ENCODE results near the gene CAPZB.

CAPZB gene

DNA sequence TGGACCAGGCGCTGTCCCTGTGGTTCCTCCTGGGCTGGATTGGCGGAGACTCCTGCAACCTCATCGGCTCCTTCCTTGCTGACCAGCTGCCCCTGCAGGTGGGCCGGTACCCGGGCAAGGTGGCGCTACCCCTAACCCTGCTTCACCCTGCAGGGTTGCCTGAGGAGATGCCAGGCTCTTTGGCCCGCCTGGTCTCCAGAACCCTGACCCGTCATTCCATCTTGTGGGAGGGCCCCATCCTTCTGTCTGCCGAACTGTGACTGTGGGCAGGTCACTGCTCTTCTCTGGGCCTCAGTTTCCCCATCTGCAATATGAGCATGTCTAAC is 160.7 kb downstream of the CAPZB start:
- no peak for DNase-seq

GRCh38 chr1:19323987-19324664 is 161.2 kb downstream of the CAPZB start:
- DNase-seq, result no peak

DNA sequence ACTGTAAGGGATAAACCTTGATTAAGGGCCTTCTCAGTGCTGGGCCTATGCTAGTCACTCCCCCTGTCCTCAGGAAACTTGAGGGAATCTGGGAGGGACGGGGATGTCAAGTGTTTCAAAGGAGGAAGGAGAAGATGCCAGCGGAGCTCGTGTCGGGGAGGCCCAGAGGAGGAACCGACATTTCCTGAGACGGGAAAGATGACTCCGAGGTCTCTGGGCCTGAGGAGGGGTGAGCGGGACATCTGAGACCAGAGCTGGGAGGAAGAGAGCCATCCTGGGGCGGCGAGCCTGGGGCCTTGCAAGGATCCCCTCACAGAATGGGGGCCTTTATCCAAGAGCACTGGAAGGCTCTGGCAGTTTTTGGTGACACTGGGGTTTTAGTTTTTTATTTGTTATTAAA is 162.9 kb downstream of the CAPZB start:
- DNase-seq, result no peak

- DNase-seq, result no peak
Measured at GRCh38 chr1:19321071-19321470, 164.3 kb downstream of the CAPZB start.

GRCh38 chr1:19319196-19319595 is 166.1 kb downstream of the CAPZB start:
- no peak for DNase-seq

DNA sequence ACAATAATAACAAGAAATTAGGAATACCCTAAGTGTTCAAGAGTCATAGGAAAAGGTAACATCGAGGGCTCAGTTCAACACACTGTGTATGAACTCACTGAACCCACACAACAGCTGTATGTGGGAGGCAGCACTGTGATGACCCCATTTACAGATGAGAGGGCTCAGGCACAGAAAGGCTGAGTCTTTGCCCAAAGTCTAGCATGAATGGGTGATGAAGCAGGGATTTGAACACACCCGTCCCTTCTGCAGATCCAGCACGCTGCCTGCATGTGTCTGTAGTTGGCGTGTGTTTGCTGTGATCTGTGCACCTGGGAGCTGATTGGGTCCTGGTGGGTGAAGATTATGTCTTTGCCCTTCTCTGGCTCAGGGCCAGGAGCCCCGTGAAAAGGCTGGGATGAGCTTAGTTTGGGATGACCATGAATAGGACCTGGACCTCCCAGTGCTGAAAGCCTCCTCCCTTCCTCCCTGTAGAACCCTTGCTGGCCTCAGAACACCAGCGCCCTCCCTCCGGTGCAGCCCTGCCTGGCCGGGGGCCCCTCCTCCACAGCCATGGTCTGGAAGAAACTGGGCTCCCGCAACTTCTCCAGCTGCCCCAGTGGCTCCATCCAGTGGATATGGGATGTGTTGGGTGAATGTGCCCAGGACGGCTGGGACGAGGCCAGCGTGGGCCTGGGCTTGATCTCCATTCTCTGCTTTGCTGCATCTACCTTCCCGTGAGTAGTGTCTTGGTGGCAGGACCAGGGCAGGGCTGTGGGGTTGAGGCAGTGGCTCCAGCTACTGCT is 168.0 kb downstream of the CAPZB start:
- no peak for DNase-seq

- DNase-seq, result no peak
Measured at GRCh38 chr1:19315378-19316198, 169.8 kb downstream of the CAPZB start.

- no peak for DNase-seq
Measured at GRCh38 chr1:19313961-19314882, 171.1 kb downstream of the CAPZB start.

GRCh38 chr1:19313636-19313959 is 171.7 kb downstream of the CAPZB start:
- DNase-seq, result no peak

DNA sequence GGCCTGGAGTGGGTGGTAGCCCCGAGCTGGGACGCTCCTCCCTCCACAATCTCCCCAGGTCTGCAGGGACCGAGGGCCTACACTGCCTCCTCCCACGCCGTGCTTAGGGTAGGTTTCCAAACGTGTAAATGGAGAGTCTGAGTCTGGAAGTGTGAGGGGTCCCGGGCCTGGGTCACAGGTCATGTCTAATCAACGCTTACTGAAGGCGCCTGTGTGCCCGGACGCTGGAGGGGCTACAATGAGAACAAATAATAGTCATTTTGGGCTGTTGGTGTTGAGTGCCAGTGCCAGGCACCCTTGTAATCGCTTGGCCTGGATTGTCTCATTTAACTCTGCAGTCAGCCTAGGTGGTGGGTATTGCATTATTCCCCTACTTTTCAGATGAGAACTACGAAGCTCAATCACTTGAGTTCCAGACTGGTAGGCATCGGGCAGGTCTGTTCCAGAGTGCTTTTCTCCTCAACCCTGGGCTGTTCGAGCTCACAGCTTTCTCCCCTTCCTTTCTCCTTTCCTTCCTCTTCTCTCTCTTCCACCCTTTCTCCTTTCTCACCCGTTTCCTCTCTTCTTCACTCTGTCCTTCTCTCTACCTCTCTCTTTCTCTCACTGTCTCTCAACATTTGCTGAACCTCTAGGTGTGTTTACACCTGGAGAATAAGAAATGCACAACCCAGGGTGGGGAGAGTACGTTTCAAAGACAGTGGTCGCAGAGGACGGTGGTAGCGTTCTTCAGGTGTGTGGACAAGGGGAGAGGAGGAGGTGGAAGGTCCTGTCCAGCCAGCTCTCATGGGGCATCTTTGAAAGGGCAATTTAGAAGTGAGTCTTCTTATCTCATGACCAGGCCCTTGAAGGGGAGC is 172.3 kb downstream of the CAPZB start:
- DNase-seq, result no peak

DNA sequence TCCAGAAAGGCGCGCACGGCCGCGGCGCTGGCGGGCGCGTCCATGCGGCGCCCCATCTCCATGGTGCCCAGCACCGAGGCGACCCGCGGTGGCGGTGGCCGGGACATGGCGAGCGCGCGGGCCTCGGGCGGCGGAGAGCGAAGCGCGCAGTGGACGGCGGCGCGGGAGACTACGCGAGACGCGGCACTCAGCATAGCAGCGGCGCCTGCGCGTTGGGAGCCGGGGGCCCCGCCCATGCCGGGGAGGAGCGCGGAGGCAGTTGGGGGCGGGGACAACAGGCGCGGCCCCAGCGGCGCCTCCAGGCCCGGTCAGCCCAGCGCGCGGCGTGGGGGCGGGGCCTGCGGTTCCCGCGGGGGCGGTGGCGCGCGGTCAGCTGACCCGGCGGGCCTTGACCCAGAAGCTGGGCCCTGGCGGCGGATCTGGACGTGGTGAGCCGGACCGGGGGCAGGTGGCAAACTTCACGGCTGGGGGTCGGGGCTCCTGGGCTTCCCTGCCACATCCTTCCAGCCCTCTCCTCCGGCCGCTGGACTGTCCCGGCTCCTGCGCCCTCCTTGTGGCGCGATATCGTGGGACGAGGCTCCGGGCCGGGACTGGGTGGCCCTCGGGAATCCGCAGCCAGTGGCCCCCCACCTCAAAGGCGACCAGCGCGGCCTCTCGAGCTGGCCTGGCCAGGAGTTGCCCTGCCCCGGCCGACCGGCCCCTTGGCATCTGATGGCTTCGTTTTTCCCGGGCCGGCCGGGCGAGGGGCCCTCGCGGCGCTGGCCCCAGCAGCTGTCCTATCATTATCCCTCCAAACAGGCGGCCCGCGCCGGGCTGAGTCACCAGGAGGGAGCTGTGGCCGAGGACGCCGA is 173.2 kb downstream of the CAPZB start, which contains the start of the genes AKR7A2 and SLC66A1:
AKR7A2 (minus strand) TSS at position 214 of the 851 bp plus-strand sequence; CDS start at position 194, 20 bp downstream.
SLC66A1 (plus strand) TSS at position 396 of the 851 bp plus-strand sequence. CDS start 5,352 bp downstream, outside the sequence.
- peak; percentile 71 for DNase-seq

DNA sequence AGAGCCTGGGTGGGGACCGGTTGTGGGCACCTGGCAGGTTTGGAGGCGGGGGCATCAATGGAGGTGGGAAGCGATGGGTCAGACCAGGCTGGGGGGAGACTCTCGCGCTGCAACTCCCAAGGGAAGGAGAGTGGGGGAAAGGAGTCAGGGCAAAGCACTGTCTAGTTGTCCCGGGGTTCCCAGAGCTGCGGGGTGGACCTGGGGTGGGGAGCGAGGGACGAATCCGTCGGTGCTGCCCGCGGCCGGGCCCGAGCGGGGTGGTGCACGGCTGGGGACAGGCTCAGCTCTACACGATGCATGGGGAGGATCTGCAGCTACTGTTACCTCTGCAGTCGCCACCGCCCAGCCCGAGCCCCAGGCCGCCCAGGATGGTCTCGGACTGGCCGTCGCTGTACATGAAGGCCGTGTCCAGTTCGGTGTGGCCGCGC is 173.8 kb downstream of the CAPZB start:
- no peak for DNase-seq

GRCh38 chr1:19310720-19311502 is 174.4 kb downstream of the CAPZB start:
- no peak for DNase-seq

DNA sequence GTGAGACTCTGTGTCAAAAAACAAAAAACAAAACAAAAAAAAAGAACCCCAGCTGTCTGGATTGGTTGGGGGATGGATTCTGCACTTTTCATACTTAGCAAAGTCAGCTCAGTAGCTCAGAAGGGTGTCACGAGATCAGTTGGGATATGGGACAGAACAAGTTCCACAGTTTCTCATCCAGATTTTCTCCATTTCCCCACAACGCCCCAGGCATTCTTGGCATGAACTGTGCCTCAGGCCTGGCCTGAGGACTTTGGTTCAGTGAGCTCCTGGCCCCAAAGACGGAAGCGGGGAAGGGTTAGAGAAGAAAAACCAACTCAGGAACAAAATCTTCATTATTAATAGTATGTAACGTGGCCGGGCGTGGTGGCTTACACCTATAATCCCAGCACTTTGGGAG is 175.3 kb downstream of the CAPZB start:
- no peak for DNase-seq

GRCh38 chr1:19309123-19309813 is 176.1 kb downstream of the CAPZB start:
- no peak for DNase-seq

DNA sequence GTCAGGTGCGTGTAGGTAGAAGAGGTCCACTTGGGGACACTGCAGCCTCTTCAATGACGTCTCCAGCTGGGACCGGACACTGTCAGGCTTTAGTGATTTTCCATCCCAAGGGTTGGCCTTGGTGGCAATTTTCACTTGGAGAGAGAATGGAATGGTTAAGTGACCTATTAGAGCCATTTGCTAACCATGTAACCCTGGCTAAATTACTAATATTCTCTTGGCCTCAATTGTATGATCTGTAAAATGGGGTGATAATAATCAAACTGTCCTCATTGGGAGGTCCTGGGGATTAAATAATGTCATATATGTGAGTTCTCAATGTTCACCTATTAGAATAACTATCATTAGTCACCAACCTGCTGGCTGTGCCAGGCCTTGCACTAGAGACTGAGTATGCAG is 176.8 kb downstream of the CAPZB start:
- DNase-seq, result no peak

- no peak for DNase-seq
Measured at GRCh38 chr1:19307794-19308508, 177.4 kb downstream of the CAPZB start.

GRCh38 chr1:19306941-19307340 is 178.4 kb downstream of the CAPZB start:
- DNase-seq, result no peak

Measured in NCI-H1048 (cell line).